ENCODE data around the gene CCDC43.

CCDC43 gene

GRCh38 chr17:44672479-44673093 lies 17.0 kb downstream of the CCDC43 start:
- peak; percentile 62 for TF ChIP-seq CTCF (IDR thresholded peaks at IDR 0.05)
- Mint-ChIP-seq H3K9me3 (no peaks in the 10 kb centered on the region), H3K4me1 (peaks cover 5% of the 10 kb centered on the region), H3K27me3 (ENCODE audit: low read depth, poor library complexity) (peaks cover 6% of the 10 kb centered on the region), H3K27ac (no peak overlapping the region), H3K4me3 (no peak overlapping the region), H3K36me3 (ENCODE audit: low read depth) (peaks cover 6% of the 10 kb centered on the region)
- DNase-seq, result no peak

DNA sequence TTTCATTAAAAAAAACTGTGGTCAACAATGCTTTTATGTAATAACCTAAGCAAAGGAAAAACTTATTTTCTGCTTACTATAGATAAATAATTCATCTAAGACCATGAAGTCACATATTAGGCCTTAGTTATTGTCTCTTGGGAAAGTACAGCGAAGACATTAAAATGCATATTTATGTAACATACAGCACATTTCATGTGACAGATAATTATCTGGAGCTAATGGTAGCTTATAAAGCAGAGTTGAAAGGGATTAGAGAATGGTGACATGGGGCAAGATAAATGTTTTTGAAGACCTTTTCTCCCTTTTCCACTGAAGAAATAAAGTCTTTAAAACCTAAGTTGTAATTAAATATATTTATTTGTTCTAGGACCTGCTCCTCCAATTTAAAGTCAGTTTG lies 23.6 kb downstream of the CCDC43 start:
- no peak for DNase-seq
- H3K4me3 Mint-ChIP-seq, result no peak overlapping the region
- H3K9me3 Mint-ChIP-seq, result no peaks in the 10 kb centered on the region
- no peak overlapping the region for H3K27ac Mint-ChIP-seq
- no peaks in the 10 kb centered on the region for H3K36me3 Mint-ChIP-seq (ENCODE audit: low read depth)
- H3K27me3 Mint-ChIP-seq (ENCODE audit: low read depth, poor library complexity), result peaks cover 14% of the 10 kb centered on the region
- H3K4me1 Mint-ChIP-seq, result no peaks in the 10 kb centered on the region
- no peak for TF ChIP-seq CTCF (IDR thresholded peaks at IDR 0.05)

GRCh38 chr17:44664867-44665266 lies 24.7 kb downstream of the CCDC43 start:
- DNase-seq, result no peak
- Mint-ChIP-seq H3K4me3 (no peak overlapping the region), H3K27ac (no peak overlapping the region), H3K4me1 (no peaks in the 10 kb centered on the region), H3K36me3 (ENCODE audit: low read depth) (no peaks in the 10 kb centered on the region), H3K27me3 (ENCODE audit: low read depth, poor library complexity) (peaks cover 14% of the 10 kb centered on the region), H3K9me3 (no peaks in the 10 kb centered on the region)
- TF ChIP-seq CTCF (IDR thresholded peaks at IDR 0.05), result no peak

GRCh38 chr17:44663095-44663494 lies 26.5 kb downstream of the CCDC43 start:
- no peak for DNase-seq
- H3K27ac Mint-ChIP-seq, result no peak overlapping the region
- TF ChIP-seq CTCF (IDR thresholded peaks at IDR 0.05), result no peak
- peaks cover 26% of the 10 kb centered on the region for H3K27me3 Mint-ChIP-seq (ENCODE audit: low read depth, poor library complexity)
- no peaks in the 10 kb centered on the region for H3K36me3 Mint-ChIP-seq (ENCODE audit: low read depth)
- H3K4me3 Mint-ChIP-seq, result no peak overlapping the region
- no peaks in the 10 kb centered on the region for H3K4me1 Mint-ChIP-seq
- H3K9me3 Mint-ChIP-seq, result no peaks in the 10 kb centered on the region

GRCh38 chr17:44661835-44662234 lies 27.7 kb downstream of the CCDC43 start:
- no peaks in the 10 kb centered on the region for H3K36me3 Mint-ChIP-seq (ENCODE audit: low read depth)
- H3K27ac Mint-ChIP-seq, result no peak overlapping the region
- H3K27me3 Mint-ChIP-seq (ENCODE audit: low read depth, poor library complexity), result peaks cover 35% of the 10 kb centered on the region
- no peak for TF ChIP-seq CTCF (IDR thresholded peaks at IDR 0.05)
- H3K4me3 Mint-ChIP-seq, result no peak overlapping the region
- peaks cover 4% of the 10 kb centered on the region for H3K4me1 Mint-ChIP-seq
- DNase-seq, result no peak
- H3K9me3 Mint-ChIP-seq, result peaks cover 5% of the 10 kb centered on the region

- peak; percentile 62 for DNase-seq
- peaks cover 4% of the 10 kb centered on the region for H3K4me1 Mint-ChIP-seq
- H3K27me3 Mint-ChIP-seq (ENCODE audit: low read depth, poor library complexity), result peaks cover 82% of the 10 kb centered on the region
- no peak for TF ChIP-seq CTCF (IDR thresholded peaks at IDR 0.05)
- peak within 1 kb of the TSS; percentile 77 for H3K4me3 Mint-ChIP-seq
- H3K27ac Mint-ChIP-seq, result no peak within 1 kb of the TSS
- peaks cover 6% of the 10 kb centered on the region for H3K36me3 Mint-ChIP-seq (ENCODE audit: low read depth)
- peaks cover 35% of the 10 kb centered on the region for H3K9me3 Mint-ChIP-seq
These were observed 33.4 kb downstream of the CCDC43 start, which contains the start of gene MEIOC for GRCh38 chr17:44655983-44656710. Gene MEIOC, plus strand, starts transcription at chr17:44656468. Its CDS starts 146 bp downstream, at chr17:44656614.

Measured in nephron progenitor cell (in vitro differentiated cells).